Prostate gland (tissue), 2 donors: ENCODE data around the gene GFRA4. TPM values are rescaled to one million over a fixed set of nuclear protein-coding genes. Genes with fewer than 3 reads are reported as not detected.

ENCODE experiments used
- DNase-seq: peaks from one replicate; pipeline ENCODE4 v3.0.0-alpha.2; 2019; ENCODE audit warnings: low spot score
- H3K27ac ChIP-seq, 2 donors: fragments of 200-600 bp; sonication (generic); 2 replicates each; pipeline ENCODE4 v1.5.1; 2017 to 2019
- H3K27me3 ChIP-seq: fragments of 200-600 bp; sonication (generic); replicated peaks from 2 replicates; pipeline ENCODE4 v1.5.1; 2019; ENCODE audit not compliant: insufficient read depth
- H3K36me3 ChIP-seq, 2 donors: fragments of 200-600 bp; sonication (generic); 1 replicate in 1 of 2; 2 replicates in 1 of 2; pipeline versions ENCODE4 v1.5.1 to v1.8.1; 2017 to 2019
- H3K4me1 ChIP-seq: fragments of 200-600 bp; sonication (generic); replicated peaks from 2 replicates; pipeline ENCODE4 v1.5.1; 2019
- H3K4me3 ChIP-seq, 2 donors: fragments of 200-600 bp; sonication (generic); 2 replicates each; pipeline ENCODE4 v1.5.1; 2017 to 2019
- H3K9me3 ChIP-seq: fragments of 200-600 bp; sonication (generic); 2 replicates; pipeline ENCODE4 v1.5.1; 2017
- CTCF ChIP-seq, 4 experiments: fragments of 200-600 bp in 2 of 4; fragments of 450-650 bp in 2 of 4; sonication (generic) in 2 of 4; IDR thresholded peaks; 1 replicate in 3 of 4; 2 replicates in 1 of 4; pipeline ENCODE4 v1.5.1; 2016 to 2019; ENCODE audit warnings: antibody characterized with exemption in 4 of 4, mild to moderate bottlenecking in 2 of 4, moderate library complexity in 2 of 4
- POLR2A ChIP-seq: fragments of 450-650 bp; IDR thresholded peaks from one replicate; pipeline ENCODE4 v1.6.1; 2016; ENCODE audit warnings: antibody characterized with exemption, mild to moderate bottlenecking
- POLR2AphosphoS5 ChIP-seq: sonication (generic); formaldehyde crosslinking; IDR thresholded peaks from one replicate; pipeline ENCODE4 v1.6.1; 2017; ENCODE audit warnings: antibody characterized with exemption
- WGBS: methylation state at CpG from one replicate; pipeline ENCODE4 v1.1.5; 2018; 5-methylcytosine and 5-hydroxymethylcytosine counted together
- intact Hi-C: fragments of 100-400 bp; cut with DNase I; formaldehyde crosslinking; loops from one replicate; pipeline ENCODE4 v1.14.2; 2022
- total RNA-seq, 2 donors: library from RNA; depleted of rRNA; stranded (reverse); fragments of >200 nt; gene quantifications; one replicate each; pipeline ENCODE4 v1.1.0, GENCODE V29; 2016

The GFRA4 gene
- total RNA-seq, 2 donors from 2014 or later, result not detected

DNA sequence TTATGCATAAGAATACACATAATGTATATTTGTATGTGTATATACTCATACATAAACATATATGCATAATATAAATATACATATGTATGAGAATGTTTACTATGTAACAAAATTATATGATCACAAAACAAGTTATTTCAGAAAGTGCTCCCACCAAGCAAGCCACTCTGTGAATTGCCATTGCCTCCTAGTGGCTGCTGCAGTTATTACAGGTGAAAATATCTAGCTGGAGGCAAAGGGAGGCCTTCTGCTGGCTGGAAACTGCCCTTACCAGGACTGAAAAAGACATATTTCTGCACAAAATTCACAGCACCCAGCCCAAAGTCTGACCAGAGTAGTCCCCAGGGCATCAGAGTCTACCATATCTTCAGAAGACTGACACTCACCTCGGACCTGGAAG is 33.0 kb upstream of the GFRA4 start:
- WGBS, result 100% methylated on average over 1 of the region's 1 CpG
- DNase-seq, result no peak
- intact Hi-C loops, result no loop called here
- Histone ChIP-seq H3K27ac (no peak overlapping the region), H3K9me3 (no peaks in the 10 kb centered on the region), H3K36me3 (no peaks in the 10 kb centered on the region), H3K27me3 (no peaks in the 10 kb centered on the region), H3K4me1 (no peaks in the 10 kb centered on the region), H3K4me3 (no peak overlapping the region)
- TF ChIP-seq POLR2A, result no peak
- no peak for TF ChIP-seq CTCF (IDR thresholded peaks at IDR 0.05)
- no peak for TF ChIP-seq POLR2AphosphoS5

- Histone ChIP-seq H3K4me3 (no peak overlapping the region), H3K4me1 (no peaks in the 10 kb centered on the region), H3K27ac (no peak overlapping the region), H3K9me3 (no peaks in the 10 kb centered on the region), H3K27me3 (no peaks in the 10 kb centered on the region), H3K36me3 (no peaks in the 10 kb centered on the region)
- no peak for TF ChIP-seq POLR2A
- TF ChIP-seq CTCF (IDR thresholded peaks at IDR 0.05), result no peak
- no peak for TF ChIP-seq POLR2AphosphoS5
- whole genome bisulfite sequencing, result 97% methylated on average over 5 of the region's 5 CpGs
- DNase-seq, result no peak
- intact Hi-C loops, result no loop called here
These were observed 31.7 kb upstream of the GFRA4 start for GRCh38 chr20:3694864-3695263.

DNA sequence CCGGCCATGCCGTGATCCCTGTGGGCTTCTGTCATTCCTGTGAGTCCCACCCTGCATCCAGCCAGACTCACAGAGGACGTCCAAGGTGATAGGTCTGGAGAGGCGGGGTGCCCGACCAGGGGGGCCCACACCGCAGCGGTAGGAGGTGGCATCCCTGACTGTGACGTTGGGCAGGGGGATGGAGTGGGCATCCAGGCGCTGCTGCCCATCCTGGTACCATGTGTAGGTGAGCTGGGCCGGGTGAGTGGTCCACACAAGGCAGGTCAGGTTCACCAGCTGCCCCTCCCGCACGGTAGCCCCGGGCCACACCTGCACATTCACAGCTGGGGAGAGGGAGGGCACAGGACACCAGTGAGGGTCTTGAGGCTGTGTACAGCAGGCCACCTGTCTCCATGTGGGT is 30.2 kb upstream of the GFRA4 start:
- WGBS, result 86% methylated on average over 12 of the region's 13 CpGs
- no peaks in the 10 kb centered on the region for H3K36me3 ChIP-seq
- no peaks in the 10 kb centered on the region for H3K27me3 ChIP-seq
- no peaks in the 10 kb centered on the region for H3K4me1 ChIP-seq
- H3K27ac ChIP-seq, result no peak overlapping the region
- H3K4me3 ChIP-seq, result no peak overlapping the region
- intact Hi-C loops, result no loop called here
- H3K9me3 ChIP-seq, result no peaks in the 10 kb centered on the region
- TF ChIP-seq POLR2A (no peak), CTCF (IDR thresholded peaks at IDR 0.05) (no peak), POLR2AphosphoS5 (no peak)
- DNase-seq, result no peak

DNA sequence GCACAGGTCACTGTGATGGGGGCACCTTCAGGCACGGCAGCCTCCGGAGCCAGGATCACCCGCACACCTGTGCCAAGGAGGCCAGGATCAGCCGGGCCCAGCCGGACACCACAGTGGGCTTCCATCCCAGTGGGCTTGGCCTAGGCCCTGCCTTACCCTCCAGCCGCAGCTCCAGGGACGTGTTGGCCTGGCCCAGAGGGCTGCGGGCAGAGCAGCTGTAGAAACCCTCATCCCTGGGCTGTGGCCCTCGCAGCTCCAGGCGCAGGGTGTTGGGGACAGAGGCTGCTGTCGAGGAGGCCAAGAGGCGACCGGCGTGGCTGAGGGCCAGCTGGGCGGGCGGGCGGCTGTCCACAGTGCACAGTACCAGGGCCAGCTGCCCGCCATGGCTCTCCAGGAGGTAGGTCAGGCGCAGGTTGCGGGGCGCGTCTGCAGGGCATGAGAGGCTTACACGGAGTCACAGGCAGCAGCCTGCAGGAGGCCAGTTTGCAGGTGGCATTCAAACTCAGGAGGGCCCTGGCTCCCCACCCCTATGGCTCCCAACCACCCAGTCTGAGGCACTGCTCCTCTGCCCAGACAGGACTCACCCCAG is 29.6 kb upstream of the GFRA4 start:
- intact Hi-C loops, result no loop called here
- Histone ChIP-seq H3K9me3 (no peaks in the 10 kb centered on the region), H3K36me3 (no peaks in the 10 kb centered on the region), H3K27ac (no peak overlapping the region), H3K4me3 (no peak overlapping the region), H3K27me3 (no peaks in the 10 kb centered on the region), H3K4me1 (no peaks in the 10 kb centered on the region)
- no peak for TF ChIP-seq POLR2AphosphoS5
- no peak for TF ChIP-seq POLR2A
- TF ChIP-seq CTCF (IDR thresholded peaks at IDR 0.05), result no peak
- 90% methylated on average over 15 of the region's 23 CpGs for WGBS
- no peak for DNase-seq

GRCh38 chr20:3691897-3692296 is 28.7 kb upstream of the GFRA4 start:
- DNase-seq, result no peak
- Histone ChIP-seq H3K9me3 (no peaks in the 10 kb centered on the region), H3K27ac (no peak overlapping the region), H3K27me3 (no peaks in the 10 kb centered on the region), H3K36me3 (no peaks in the 10 kb centered on the region), H3K4me1 (peaks cover 2% of the 10 kb centered on the region), H3K4me3 (no peak overlapping the region)
- intact Hi-C loops, result no loop called here
- no peak for TF ChIP-seq POLR2A
- TF ChIP-seq POLR2AphosphoS5, result no peak
- TF ChIP-seq CTCF (IDR thresholded peaks at IDR 0.05), result no peak
- WGBS, result 90% methylated on average over 9 of the region's 9 CpGs
